DMS153 (cell line): Measurements from ENCODE around the gene TBC1D28.
"Not testable (repeated sequence)": the region's sequence is repeated elsewhere in the genome, so short reads cannot be mapped to it uniquely, and the experiment has no call there.

Source experiments
- DNase-seq: peaks from one replicate; lab custom pipeline; 2025; lab: John Stamatoyannopoulos, UW

TBC1D28 gene

GRCh38 chr17:18613016-18613415 is 31.2 kb downstream of the TBC1D28 start:
- not testable (repeated sequence) for DNase-seq

GRCh38 chr17:18593138-18593537 is 51.1 kb downstream of the TBC1D28 start:
- DNase-seq = not testable (repeated sequence)
